GM23338 (cell line): ENCODE results near the gene CACNA2D1. TPM values are rescaled to one million over a fixed set of nuclear protein-coding genes. Genes with fewer than 3 reads are reported as not detected.
A peak's percentile ranks its signal among the peaks of the same experiment; 100 is the strongest.

Source experiments
- ATAC-seq: fragments of 200-7000 bp; cut with Tn5 transposase; 3 replicates; pipeline ENCODE4 v1.9.1; 2020
- DNase-seq: peaks from one replicate; pipeline ENCODE4 v3.0.0-alpha.2; 2015; ENCODE audit warnings: low spot score
- H2AFZ ChIP-seq: fragments of 200-600 bp; sonication (generic); 2 replicates; pipeline ENCODE4 v1.8.0; 2016; ENCODE audit warnings: antibody characterized with exemption, mild to moderate bottlenecking, moderate library complexity
- H3F3A ChIP-seq: fragments of 200-600 bp; sonication (generic); replicated peaks from 2 replicates; pipeline ENCODE4 v1.8.0; 2017; ENCODE audit warnings: antibody characterized with exemption, mixed run types, low read depth
- H3K27ac ChIP-seq: fragments of 200-600 bp; sonication (generic); 2 replicates; pipeline ENCODE4 v1.6.1; 2016; ENCODE audit warnings: low read depth
- H3K27me3 ChIP-seq: fragments of 200-600 bp; sonication (generic); 2 replicates; pipeline ENCODE4 v1.8.0; 2016; ENCODE audit warnings: mild to moderate bottlenecking, mixed run types, moderate library complexity; ENCODE audit not compliant: insufficient read depth
- H3K36me3 ChIP-seq: fragments of 200-600 bp; sonication (generic); 2 replicates; pipeline ENCODE4 v1.8.0; 2016; ENCODE audit warnings: mild to moderate bottlenecking; ENCODE audit not compliant: insufficient read depth
- H3K4me1 ChIP-seq: fragments of 200-600 bp; sonication (generic); 2 replicates; pipeline ENCODE4 v1.8.0; 2016; ENCODE audit warnings: mild to moderate bottlenecking, moderate library complexity; ENCODE audit not compliant: insufficient read depth
- H3K4me2 ChIP-seq: fragments of 200-600 bp; sonication (generic); 2 replicates; pipeline ENCODE4 v1.7.1; 2017; ENCODE audit warnings: mixed run types
- H3K4me3 ChIP-seq: fragments of 200-600 bp; sonication (generic); 2 replicates; pipeline ENCODE4 v1.6.1; 2016; ENCODE audit warnings: mixed run types
- H3K79me2 ChIP-seq: fragments of 200-600 bp; sonication (generic); replicated peaks from 2 replicates; pipeline ENCODE4 v1.8.0; 2017; ENCODE audit warnings: mild to moderate bottlenecking; ENCODE audit not compliant: insufficient read depth
- H3K9me2 ChIP-seq: fragments of 200-600 bp; sonication (generic); 2 replicates; pipeline ENCODE4 v1.8.0; 2017; ENCODE audit not compliant: insufficient read depth
- H4K20me1 ChIP-seq: fragments of 200-600 bp; sonication (generic); replicated peaks from 2 replicates; pipeline ENCODE4 v1.8.0; 2017; ENCODE audit warnings: mild to moderate bottlenecking; ENCODE audit not compliant: insufficient read depth
- H3K27ac Mint-ChIP-seq: 2 replicates; pipeline ENCODE4 v1.8.0; 2020; ENCODE audit warnings: inconsistent platforms, mild to moderate bottlenecking, moderate library complexity, mixed read lengths
- H3K27me3 Mint-ChIP-seq: 3 replicates; pipeline ENCODE4 v1.8.0; 2022; ENCODE audit warnings: low read depth, mild to moderate bottlenecking, moderate library complexity, mixed read lengths, inconsistent platforms; ENCODE audit not compliant: insufficient read depth, poor library complexity
- H3K36me3 Mint-ChIP-seq: 3 replicates; pipeline ENCODE4 v1.8.0; 2021; ENCODE audit warnings: low read depth, mild to moderate bottlenecking, inconsistent platforms, moderate library complexity, mixed read lengths
- H3K4me1 Mint-ChIP-seq: 3 replicates; pipeline ENCODE4 v1.8.0; 2020; ENCODE audit warnings: mild to moderate bottlenecking, inconsistent platforms, mixed read lengths
- H3K4me3 Mint-ChIP-seq: 3 replicates; pipeline ENCODE4 v1.8.0; 2021; ENCODE audit warnings: moderate library complexity, mild to moderate bottlenecking, inconsistent platforms, mixed read lengths
- H3K9me3 Mint-ChIP-seq: 3 replicates; pipeline ENCODE4 v1.8.0; 2020; ENCODE audit warnings: moderate library complexity, mild to moderate bottlenecking, inconsistent platforms, mixed read lengths
- CREB1 ChIP-seq: fragments of 250-450 bp; sonication (Bioruptor Pico); IDR thresholded peaks from 2 replicates; pipeline ENCODE4 v1.5.0; 2020; ENCODE audit warnings: low read depth, mild to moderate bottlenecking, moderate library complexity
- CTCF ChIP-seq, 2 experiments: fragments of 200-600 bp in 1 of 2; sonication (generic) in 1 of 2; conservative IDR thresholded peaks; 2 replicates each; pipeline versions ENCODE4 v1.5.1 to v1.6.1; 2016 to 2017; ENCODE audit warnings: antibody characterized with exemption in 2 of 2, low read depth in 2 of 2, mild to moderate bottlenecking in 2 of 2, moderate library complexity in 1 of 2
- NANOG ChIP-seq: IDR thresholded peaks from 2 replicates; pipeline ENCODE4 v1.6.1; 2016; ENCODE audit warnings: antibody characterized with exemption, borderline replicate concordance
- POLR2AphosphoS5 ChIP-seq: IDR thresholded peaks from 2 replicates; pipeline ENCODE4 v1.6.1; 2016; ENCODE audit warnings: antibody characterized with exemption, low read depth
- STAT1 ChIP-seq: IDR thresholded peaks from one replicate; pipeline ENCODE4 v1.6.1; 2016; ENCODE audit warnings: antibody characterized with exemption; ENCODE audit not compliant: unreplicated experiment
- ZNF331 ChIP-seq: fragments of 250-450 bp; sonication (Bioruptor Pico); IDR thresholded peaks from 2 replicates; pipeline ENCODE4 v1.5.0; 2020; ENCODE audit warnings: low read depth, mild to moderate bottlenecking, moderate library complexity
- ZNF462 ChIP-seq: fragments of 250-450 bp; sonication (Bioruptor Pico); IDR thresholded peaks from 2 replicates; pipeline ENCODE4 v1.5.0; 2020; ENCODE audit warnings: mild to moderate bottlenecking, moderate library complexity
- polyA plus RNA-seq: library from polyadenylated mRNA; unstranded; fragments of >200 nt; fragmentation: Nextera tagmentation; extraction: Ambion mirVana; gene quantifications from 2 replicates; pipeline ENCODE4 v1.2.1, GENCODE V29; 2016
- total RNA-seq: library from RNA; depleted of rRNA; stranded (reverse); fragments of >200 nt; shearing (Covaris generic); gene quantifications from 2 replicates; pipeline ENCODE4 v1.2.3, GENCODE V29; 2014

Gene CACNA2D1
- total and polyA plus RNA-seq, 2 experiments from 2014 or later = 7.0 to 20.4 TPM

- TF ChIP-seq ZNF462 (CRISPR knock-in tag) = no peak
Measured at GRCh38 chr7:82317760-82318159, 125.8 kb downstream of the CACNA2D1 start (continued).

- H3K79me2 ChIP-seq = no peaks in the 10 kb centered on the region
- no peaks in the 10 kb centered on the region for H3K36me3 ChIP-seq
- no peaks in the 10 kb centered on the region for H3F3A ChIP-seq
- Mint-ChIP-seq H3K36me3 (peaks cover 3% of the 10 kb centered on the region; the same call in 1 of the 3 replicates), H3K4me3 (no peak overlapping the region), H3K9me3 (0 out of 3 replicates have a peak, but pooled peaks cover 4% of the 10 kb centered on the region), H3K27ac (no peak overlapping the region), H3K4me1 (peaks cover 44% of the 10 kb centered on the region), H3K27me3 (no peaks in the 10 kb centered on the region)
- H3K4me2 ChIP-seq = no peak overlapping the region
- no peak overlapping the region for H3K27ac ChIP-seq
- ATAC-seq = peak; percentile 80
- H4K20me1 ChIP-seq = no peaks in the 10 kb centered on the region
- peaks cover 42% of the 10 kb centered on the region for H3K4me1 ChIP-seq
- no peaks in the 10 kb centered on the region for H3K9me2 ChIP-seq
- H3K27me3 ChIP-seq = no peaks in the 10 kb centered on the region
- peak; percentile 55 for DNase-seq
- no peak overlapping the region for H2AFZ ChIP-seq
- H3K4me3 ChIP-seq = no peak overlapping the region
- TF ChIP-seq ZNF462 (CRISPR knock-in tag) = no peak
- no peak for TF ChIP-seq CTCF (conservative IDR thresholded peaks at IDR 0.05; ENCODE audit: low read depth in 2 of 2)
- no peak for TF ChIP-seq CREB1 (CRISPR knock-in tag)
- no peak for TF ChIP-seq ZNF331 (CRISPR knock-in tag)
- TF ChIP-seq POLR2AphosphoS5 = no peak
- TF ChIP-seq STAT1 = no peak
- TF ChIP-seq NANOG = no peak
Measured at GRCh38 chr7:82317257-82317721, 126.3 kb downstream of the CACNA2D1 start.
